NOMO-1 (cell line): ENCODE results near the gene WDFY2.
A peak's percentile ranks its signal among the peaks of the same experiment; 100 is the strongest.

Experiments
- DNase-seq, 2 experiments: peaks; one replicate each; lab custom pipeline; 2025; ENCODE audit not compliant: unreplicated experiment in 2 of 2; lab: John Stamatoyannopoulos, UW

The WDFY2 gene

GRCh38 chr13:51599444-51600176 lies 15.3 kb downstream of the WDFY2 start:
- peak in 1 of 2 experiments; percentile 53 for DNase-seq

- no peak for DNase-seq
Measured at GRCh38 chr13:51600703-51601102, 16.4 kb downstream of the WDFY2 start.

DNA sequence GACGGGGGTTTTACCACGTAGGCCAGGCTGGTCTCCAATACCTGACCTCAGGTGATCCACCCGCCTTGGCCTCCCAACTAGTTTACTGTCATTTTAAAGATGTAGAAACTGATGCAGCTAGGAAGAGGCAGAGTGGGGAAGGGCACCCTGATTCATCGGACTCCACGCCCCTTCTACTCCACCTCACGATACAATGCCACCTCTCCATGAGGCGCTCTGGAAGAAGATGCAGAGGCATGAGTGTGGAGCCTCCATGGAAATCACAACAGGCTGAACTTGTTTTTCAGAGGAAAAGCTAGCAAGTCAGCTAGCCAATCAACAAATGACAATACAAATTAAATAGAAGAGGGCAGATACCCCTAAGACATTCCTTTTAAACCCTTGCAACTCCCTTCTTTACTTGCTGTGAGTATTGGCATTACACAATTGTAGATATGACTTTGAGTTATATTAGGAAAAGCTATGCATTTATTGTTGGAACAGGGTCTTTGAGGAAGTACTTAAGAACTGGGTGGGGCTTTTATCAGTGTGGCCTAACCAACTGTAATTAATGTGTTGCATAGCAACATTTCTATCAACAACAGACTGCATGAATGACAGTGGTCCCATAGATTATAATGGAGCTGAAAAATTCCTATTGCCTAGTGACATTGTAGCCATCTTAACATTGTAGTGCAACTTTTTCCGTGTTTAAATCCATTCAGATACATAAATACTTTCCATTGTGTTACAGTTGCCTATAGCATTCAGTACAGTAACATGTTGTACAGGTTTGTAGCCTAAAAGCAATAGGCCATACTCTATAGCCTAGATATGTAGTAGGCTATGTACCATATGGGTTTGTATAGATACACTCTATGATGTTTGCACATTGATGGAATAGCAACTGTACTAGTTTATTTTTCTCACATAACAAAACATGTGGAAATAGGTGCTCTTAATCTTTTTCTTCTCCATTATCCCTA lies 17.6 kb downstream of the WDFY2 start:
- DNase-seq, result peak; percentile 63 to 93

- no peak for DNase-seq
Measured at GRCh38 chr13:51603716-51604115, 19.5 kb downstream of the WDFY2 start.

DNA sequence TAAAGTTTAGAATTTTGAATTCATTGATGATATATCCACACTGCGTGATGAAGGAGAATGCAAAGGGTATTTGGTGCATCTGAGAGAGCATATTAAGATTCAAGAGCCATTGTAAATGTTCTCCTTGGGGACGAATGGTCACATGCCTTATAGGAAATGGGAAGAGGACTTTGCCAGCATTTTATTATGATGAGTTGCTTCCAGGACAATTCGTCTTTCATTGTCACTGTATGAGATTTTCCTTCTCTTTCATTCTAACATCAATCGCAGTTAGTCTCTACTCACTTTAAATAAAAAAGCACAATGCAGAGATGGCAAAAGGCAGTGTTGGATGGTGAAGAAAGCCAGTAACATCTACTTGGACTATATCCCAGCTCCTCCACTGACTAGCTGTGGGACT lies 21.4 kb downstream of the WDFY2 start:
- DNase-seq, result no peak

GRCh38 chr13:51607165-51607564 lies 22.9 kb downstream of the WDFY2 start:
- no peak for DNase-seq

DNA sequence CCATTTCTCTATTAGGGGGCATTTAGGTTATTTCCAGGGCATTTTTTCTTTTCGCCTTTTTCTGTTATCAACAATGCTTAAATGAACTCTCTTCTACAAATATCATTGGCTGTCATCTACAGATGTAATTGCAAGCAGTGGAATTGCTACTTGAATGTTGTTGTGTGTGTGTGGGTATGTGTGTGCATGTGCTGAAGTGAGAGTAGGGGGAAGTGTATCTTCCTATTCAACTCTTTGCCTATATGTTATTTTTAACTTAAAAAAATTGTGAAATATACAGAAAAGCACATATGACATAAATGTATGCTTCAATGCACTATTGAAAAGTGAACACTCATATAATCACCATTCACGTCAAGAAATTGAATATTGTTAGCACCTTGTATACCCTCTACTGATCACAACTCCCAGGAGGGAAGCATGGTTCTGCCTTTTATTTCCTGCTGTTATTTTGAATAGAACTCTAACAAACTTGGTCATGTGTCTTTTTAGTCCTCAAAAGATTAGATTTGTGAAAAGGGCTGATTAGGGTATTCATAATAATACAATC lies 24.7 kb downstream of the WDFY2 start:
- no peak for DNase-seq

DNA sequence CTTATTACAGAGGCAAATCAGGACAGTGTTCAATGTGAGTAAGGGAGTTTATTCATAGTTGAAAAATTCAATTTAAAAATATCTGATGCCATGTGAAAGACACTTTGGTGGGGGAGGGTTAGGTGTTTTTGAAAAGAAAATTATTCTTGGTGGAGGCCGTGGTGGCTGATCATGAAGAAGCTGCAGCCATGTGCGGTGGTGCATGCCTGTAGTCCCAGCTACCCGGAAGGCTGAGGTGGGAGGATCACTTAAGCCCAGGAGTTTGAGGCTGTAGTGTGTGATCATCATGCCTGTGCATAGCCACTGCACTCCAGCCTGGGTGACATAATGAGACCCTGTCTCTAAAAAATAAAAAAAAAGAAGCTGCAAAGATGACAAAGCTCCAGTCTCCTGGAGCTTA lies 28.6 kb downstream of the WDFY2 start:
- no peak for DNase-seq

DNA sequence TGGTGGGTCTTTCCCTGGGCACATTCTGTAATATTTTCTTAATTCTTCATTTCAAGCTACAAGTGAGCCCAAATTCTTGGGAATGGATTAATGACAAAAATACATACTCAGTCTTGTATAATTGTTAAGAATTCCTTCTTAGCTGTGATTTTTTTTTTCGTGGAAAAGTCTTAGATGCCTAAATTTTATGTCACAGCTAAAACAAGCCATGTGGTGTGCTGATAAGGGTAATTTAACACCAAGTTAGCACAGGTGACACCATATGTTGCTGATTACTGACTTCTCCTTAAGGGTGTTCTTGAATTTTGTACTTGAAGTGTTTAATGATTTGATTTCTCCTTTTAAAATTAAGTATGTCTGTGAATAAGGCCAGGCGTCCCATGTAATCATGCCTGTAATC lies 29.3 kb downstream of the WDFY2 start:
- DNase-seq, result no peak

DNA sequence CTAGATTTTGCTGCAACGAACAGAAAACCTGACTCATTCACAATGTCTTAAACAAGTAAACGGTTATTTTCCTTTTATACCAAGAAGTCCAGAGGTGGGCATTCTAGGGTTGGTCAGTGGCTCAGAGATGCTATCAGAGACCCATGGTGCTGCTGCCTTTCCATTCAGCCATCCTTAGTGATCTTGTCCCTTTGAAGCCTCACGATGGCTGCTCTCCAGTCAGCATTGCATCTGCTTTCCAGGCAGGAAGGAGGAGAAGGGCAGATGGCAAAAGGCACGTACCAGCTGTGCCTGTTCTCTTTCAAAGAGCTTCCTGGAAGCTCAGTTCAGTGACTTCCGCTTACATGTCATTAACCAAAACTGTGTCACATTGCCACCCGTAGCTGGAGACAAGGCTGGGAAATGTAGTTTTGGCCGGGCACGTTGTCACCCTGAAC lies 30.1 kb downstream of the WDFY2 start:
- no peak for DNase-seq

DNA sequence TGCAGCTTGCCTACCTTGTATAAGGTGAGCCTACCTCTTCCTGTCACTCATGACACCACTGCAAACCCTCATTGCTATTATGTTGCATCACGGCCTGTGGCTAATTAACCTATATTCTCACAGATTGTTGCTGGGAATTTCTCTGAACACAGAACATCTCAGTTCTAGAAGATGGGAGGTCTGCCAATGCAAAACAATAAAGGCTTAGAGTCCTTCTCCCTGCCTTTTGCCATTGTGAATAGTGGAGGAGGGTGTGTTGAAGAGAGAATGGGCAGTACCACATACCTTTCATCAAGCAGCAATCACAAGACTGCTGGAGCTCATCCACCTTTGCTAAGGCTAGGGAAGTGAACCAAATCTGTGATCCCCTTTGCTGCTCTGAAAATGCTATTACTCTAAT lies 34.4 kb downstream of the WDFY2 start:
- no peak for DNase-seq

DNA sequence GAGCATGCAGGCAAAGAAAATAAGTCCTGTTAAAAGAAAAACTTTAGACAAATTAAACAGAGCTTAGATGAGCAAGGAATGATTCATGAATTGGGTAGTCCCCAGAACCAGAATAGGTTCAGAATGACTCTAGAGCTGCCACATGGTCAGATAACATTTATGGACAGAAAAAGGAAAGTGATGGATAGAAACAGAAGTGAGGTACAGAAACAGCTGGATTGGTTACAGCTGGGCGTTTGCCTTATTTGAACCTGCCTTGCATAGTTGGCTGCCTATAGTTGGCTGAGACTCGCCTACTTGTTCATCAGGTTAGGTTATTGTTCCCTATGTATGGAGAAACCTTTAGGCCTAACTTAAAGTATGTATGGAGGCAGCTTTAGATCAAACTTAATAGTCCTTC lies 35.4 kb downstream of the WDFY2 start:
- no peak for DNase-seq

- DNase-seq, result no peak
Measured at GRCh38 chr13:51620165-51620983, 36.1 kb downstream of the WDFY2 start.

DNA sequence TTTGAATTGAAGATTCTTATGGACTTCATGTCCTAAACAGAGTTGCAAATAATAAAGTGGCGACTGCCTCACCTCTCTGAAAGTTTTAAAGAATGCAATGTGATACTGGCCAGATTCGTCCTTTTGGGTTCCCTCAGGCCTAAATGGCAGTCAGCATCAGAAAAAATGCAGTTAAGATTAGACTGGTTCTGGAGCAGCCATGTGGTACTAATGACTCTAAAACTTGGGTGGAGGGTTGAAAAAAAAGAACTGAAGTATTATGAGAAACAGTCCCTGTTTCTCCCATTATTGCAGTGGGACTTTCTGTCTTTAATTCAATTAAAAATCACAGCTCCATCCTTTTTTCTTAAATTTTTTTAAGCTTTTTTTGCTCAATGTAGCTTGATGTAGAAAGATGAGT lies 37.3 kb downstream of the WDFY2 start:
- no peak for DNase-seq

DNA sequence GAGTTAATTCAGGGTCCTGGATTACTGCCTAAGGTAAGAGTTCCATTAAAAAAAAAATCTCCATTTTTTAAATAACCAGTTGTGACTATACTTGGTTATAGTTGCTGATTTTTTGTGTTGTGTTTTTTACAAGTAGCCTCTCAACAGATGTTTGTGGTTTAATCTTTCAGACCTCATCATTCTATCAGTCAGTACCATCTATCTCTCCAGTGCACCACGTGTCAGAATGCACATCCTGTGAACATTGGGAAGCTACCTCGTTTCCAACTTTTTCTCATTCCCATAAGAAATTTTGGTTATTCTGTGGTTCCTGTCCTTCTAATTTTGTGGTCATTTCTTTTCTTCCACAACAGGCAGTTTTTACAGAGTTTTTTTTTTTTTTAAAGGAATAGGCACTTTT lies 39.2 kb downstream of the WDFY2 start:
- DNase-seq, result no peak

- DNase-seq, result no peak
Measured at GRCh38 chr13:51624207-51624606, 39.9 kb downstream of the WDFY2 start.

DNA sequence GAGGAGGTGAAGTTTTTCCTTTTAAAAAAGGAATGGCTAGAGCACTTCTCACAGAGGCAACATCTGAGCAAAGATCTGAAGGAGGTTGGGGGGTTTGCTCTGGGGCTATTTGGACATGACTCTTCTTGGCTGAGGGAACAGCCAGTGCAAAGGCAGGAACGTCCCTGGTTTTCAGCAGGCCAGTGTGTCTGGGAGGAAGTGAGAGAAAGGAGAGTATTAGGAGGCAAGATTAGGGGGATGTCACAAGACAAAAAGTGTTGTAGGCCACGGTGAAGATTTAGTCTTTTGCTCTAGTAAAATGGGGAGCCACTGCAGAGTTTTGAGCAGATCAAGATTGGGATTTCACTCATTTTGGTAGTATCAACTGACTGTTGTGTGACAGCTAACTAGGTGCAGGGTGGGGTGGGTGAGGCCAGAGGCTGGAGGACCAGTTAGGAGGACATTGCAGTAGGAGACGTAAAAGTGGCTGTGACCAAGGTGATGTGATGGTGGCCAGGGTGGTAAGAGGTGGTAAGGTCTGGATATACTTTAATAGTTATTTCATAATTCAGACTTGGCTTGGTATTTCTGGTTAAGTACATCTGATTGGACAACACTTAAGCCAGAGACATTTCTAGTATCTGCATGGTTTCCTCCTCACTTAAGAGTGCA lies 40.6 kb downstream of the WDFY2 start:
- peak in 1 of 2 experiments; percentile 41 for DNase-seq

DNA sequence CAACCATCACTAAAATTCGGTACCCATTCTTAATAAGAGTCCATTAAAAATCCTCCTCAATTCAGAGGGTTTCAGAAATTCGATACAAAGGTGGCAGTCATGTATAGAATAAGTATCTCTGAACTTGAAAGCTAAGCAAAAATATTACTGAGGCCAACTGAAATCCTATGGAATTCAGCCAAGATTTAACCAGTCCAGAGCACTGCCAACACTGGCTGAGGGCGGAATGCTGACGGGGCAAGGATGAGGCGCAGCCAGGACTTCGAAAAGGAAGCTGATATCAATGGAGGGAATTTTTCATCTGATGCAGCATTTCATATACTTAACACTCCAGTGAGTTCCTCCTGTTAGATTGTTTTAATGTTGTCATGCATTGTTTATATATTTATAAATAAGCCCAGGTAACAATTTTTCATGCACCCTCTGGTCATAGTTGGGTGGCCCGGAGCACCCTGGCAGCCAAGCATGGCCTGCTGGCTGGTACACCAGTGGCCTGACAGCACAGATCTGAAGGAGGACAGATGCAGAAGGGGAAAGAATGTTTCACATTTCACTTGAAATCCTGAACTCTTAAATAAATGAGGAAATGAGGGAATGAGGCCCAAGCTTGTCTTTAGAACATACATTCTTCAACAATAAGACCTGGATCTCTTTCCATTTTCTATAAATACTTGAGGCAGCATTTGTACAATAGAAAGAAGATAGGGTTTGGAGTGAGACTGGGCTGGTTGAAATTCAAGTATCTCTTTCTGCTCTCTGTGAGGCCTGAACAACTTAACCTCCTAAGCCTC lies 41.5 kb downstream of the WDFY2 start:
- DNase-seq, result no peak

GRCh38 chr13:51626749-51627148 lies 42.5 kb downstream of the WDFY2 start:
- DNase-seq, result no peak
